Measurements from ENCODE around the gene GIPC2.

DNA sequence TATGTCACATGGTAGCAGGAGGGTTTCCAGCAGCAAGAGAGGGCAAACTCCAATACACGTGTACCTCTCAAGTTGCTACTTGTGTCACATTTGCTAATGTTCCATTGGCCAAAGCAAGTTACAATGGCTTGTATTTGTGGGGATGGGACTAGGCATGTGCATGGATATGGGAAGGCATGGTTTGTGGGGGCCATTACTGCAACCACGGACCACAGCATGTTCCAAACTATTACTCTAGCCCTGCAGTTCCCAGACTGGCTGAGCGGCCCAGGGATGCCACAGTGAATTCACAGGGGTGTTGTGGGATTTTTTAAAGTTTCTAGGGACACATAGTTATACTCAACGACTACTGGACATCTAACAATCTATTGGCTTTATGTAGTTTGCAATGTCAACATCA lies 133.1 kb downstream of the GIPC2 start:
- TF ChIP-seq SMARCC2 (IDR thresholded peaks at IDR 0.05; ENCODE audit: low read depth) (no peak), ZBTB8A (IDR thresholded peaks at IDR 0.05; ENCODE audit: partially characterized antibody) (no peak), CTBP1 (IDR thresholded peaks at IDR 0.05; ENCODE audit: borderline replicate concordance) (no peak), ZFPM2 (CRISPR knock-in tag; IDR thresholded peaks at IDR 0.05) (no peak), RFX5 (IDR thresholded peaks at IDR 0.05; ENCODE audit: low read depth, low read length) (no peak), NFE2L1 (tag; IDR thresholded peaks at IDR 0.05; ENCODE audit: borderline replicate concordance, low read depth) (no peak), RCOR1 (IDR thresholded peaks at IDR 0.05; ENCODE audit: borderline replicate concordance in 1 of 2, low read depth in 2 of 2, low read length in 2 of 2) (no peak), TAF1 (IDR thresholded peaks at IDR 0.05; ENCODE audit: control insufficient read depth, extremely low read depth, insufficient read depth, low read length, severe bottlenecking) (no peak), MYC (IDR thresholded peaks at IDR 0.05; ENCODE audit: low read depth, low read length) (no peak), MYC (CRISPR knock-in tag; IDR thresholded peaks at IDR 0.05; ENCODE audit: borderline replicate concordance, low read depth) (no peak)
- TF ChIP-seq, protein P1, sequence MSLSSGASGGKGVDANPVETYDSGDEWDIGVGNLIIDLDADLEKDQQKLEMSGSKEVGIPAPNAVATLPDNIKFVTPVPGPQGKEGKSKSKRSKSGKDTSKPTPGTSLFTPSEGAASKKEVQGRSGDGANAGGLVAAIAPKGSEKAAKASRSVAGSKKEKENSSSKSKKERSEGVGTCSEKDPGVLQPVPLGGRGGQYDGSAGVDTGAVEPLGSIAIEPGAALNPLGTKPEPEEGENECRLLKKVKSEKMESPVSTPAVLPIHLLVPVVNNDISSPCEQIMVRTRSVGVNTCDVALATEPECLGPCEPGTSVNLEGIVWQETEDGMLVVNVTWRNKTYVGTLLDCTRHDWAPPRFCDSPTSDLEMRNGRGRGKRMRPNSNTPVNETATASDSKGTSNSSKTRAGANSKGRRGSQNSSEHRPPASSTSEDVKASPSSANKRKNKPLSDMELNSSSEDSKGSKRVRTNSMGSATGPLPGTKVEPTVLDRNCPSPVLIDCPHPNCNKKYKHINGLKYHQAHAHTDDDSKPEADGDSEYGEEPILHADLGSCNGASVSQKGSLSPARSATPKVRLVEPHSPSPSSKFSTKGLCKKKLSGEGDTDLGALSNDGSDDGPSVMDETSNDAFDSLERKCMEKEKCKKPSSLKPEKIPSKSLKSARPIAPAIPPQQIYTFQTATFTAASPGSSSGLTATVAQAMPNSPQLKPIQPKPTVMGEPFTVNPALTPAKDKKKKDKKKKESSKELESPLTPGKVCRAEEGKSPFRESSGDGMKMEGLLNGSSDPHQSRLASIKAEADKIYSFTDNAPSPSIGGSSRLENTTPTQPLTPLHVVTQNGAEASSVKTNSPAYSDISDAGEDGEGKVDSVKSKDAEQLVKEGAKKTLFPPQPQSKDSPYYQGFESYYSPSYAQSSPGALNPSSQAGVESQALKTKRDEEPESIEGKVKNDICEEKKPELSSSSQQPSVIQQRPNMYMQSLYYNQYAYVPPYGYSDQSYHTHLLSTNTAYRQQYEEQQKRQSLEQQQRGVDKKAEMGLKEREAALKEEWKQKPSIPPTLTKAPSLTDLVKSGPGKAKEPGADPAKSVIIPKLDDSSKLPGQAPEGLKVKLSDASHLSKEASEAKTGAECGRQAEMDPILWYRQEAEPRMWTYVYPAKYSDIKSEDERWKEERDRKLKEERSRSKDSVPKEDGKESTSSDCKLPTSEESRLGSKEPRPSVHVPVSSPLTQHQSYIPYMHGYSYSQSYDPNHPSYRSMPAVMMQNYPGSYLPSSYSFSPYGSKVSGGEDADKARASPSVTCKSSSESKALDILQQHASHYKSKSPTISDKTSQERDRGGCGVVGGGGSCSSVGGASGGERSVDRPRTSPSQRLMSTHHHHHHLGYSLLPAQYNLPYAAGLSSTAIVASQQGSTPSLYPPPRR (CRISPR knock-in tag; IDR thresholded peaks at IDR 0.05; ENCODE audit: borderline replicate concordance), result no peak
- TF ChIP-seq, protein P2, sequence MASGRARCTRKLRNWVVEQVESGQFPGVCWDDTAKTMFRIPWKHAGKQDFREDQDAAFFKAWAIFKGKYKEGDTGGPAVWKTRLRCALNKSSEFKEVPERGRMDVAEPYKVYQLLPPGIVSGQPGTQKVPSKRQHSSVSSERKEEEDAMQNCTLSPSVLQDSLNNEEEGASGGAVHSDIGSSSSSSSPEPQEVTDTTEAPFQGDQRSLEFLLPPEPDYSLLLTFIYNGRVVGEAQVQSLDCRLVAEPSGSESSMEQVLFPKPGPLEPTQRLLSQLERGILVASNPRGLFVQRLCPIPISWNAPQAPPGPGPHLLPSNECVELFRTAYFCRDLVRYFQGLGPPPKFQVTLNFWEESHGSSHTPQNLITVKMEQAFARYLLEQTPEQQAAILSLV (tag; IDR thresholded peaks at IDR 0.05), result no peak
- TF ChIP-seq, protein P3, sequence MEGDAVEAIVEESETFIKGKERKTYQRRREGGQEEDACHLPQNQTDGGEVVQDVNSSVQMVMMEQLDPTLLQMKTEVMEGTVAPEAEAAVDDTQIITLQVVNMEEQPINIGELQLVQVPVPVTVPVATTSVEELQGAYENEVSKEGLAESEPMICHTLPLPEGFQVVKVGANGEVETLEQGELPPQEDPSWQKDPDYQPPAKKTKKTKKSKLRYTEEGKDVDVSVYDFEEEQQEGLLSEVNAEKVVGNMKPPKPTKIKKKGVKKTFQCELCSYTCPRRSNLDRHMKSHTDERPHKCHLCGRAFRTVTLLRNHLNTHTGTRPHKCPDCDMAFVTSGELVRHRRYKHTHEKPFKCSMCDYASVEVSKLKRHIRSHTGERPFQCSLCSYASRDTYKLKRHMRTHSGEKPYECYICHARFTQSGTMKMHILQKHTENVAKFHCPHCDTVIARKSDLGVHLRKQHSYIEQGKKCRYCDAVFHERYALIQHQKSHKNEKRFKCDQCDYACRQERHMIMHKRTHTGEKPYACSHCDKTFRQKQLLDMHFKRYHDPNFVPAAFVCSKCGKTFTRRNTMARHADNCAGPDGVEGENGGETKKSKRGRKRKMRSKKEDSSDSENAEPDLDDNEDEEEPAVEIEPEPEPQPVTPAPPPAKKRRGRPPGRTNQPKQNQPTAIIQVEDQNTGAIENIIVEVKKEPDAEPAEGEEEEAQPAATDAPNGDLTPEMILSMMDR (IDR thresholded peaks at IDR 0.05 in 2 of 3, conservative IDR thresholded peaks at IDR 0.05 in 1 of 3; ENCODE audit: insufficient read depth in 2 of 3, low read depth in 1 of 3, low read length in 3 of 3), result no peak
- TF ChIP-seq, protein P4, sequence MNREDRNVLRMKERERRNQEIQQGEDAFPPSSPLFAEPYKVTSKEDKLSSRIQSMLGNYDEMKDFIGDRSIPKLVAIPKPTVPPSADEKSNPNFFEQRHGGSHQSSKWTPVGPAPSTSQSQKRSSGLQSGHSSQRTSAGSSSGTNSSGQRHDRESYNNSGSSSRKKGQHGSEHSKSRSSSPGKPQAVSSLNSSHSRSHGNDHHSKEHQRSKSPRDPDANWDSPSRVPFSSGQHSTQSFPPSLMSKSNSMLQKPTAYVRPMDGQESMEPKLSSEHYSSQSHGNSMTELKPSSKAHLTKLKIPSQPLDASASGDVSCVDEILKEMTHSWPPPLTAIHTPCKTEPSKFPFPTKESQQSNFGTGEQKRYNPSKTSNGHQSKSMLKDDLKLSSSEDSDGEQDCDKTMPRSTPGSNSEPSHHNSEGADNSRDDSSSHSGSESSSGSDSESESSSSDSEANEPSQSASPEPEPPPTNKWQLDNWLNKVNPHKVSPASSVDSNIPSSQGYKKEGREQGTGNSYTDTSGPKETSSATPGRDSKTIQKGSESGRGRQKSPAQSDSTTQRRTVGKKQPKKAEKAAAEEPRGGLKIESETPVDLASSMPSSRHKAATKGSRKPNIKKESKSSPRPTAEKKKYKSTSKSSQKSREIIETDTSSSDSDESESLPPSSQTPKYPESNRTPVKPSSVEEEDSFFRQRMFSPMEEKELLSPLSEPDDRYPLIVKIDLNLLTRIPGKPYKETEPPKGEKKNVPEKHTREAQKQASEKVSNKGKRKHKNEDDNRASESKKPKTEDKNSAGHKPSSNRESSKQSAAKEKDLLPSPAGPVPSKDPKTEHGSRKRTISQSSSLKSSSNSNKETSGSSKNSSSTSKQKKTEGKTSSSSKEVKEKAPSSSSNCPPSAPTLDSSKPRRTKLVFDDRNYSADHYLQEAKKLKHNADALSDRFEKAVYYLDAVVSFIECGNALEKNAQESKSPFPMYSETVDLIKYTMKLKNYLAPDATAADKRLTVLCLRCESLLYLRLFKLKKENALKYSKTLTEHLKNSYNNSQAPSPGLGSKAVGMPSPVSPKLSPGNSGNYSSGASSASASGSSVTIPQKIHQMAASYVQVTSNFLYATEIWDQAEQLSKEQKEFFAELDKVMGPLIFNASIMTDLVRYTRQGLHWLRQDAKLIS (CRISPR knock-in tag; IDR thresholded peaks at IDR 0.05), result no peak

Measured in K562 (cell line).